ENCODE measurements around the gene SLC9A5.

The SLC9A5 gene

GRCh38 chr16:67228905-67229304 lies 19.9 kb upstream of the SLC9A5 start:
- no peak overlapping the region for H3K4me2 ChIP-seq (ENCODE audit: low read length)
- H3K79me2 ChIP-seq, result peaks cover 8% of the 10 kb centered on the region
- no peaks in the 10 kb centered on the region for H3K9me3 ChIP-seq (ENCODE audit: control insufficient read depth, low read length)
- H3K27ac ChIP-seq, result no peak overlapping the region
- H3K4me1 ChIP-seq, result peaks cover 10% of the 10 kb centered on the region
- no peaks in the 10 kb centered on the region for H3K36me3 ChIP-seq (ENCODE audit: control insufficient read depth, insufficient read depth, low read length)
- no peak for TF ChIP-seq CTCF (IDR thresholded peaks at IDR 0.05)
- no peaks in the 10 kb centered on the region for H3K27me3 ChIP-seq (ENCODE audit: control insufficient read depth, insufficient read depth, low read length)
- no peak overlapping the region for H3K9ac ChIP-seq
- H2AFZ ChIP-seq, result no peak overlapping the region
- no peak overlapping the region for H3K4me3 ChIP-seq (ENCODE audit: low read depth, low read length)

- Histone ChIP-seq H3K4me3 (ENCODE audit: low read depth, low read length) (no peak overlapping the region), H3K27ac (no peak overlapping the region), H3K9me3 (ENCODE audit: control insufficient read depth, low read length) (no peaks in the 10 kb centered on the region), H3K27me3 (ENCODE audit: control insufficient read depth, insufficient read depth, low read length) (no peaks in the 10 kb centered on the region), H3K9ac (no peak overlapping the region), H3K79me2 (peaks cover 8% of the 10 kb centered on the region), H3K4me1 (no peaks in the 10 kb centered on the region), H3K36me3 (ENCODE audit: control insufficient read depth, insufficient read depth, low read length) (no peaks in the 10 kb centered on the region), H3K4me2 (ENCODE audit: low read length) (no peak overlapping the region), H2AFZ (no peak overlapping the region)
- TF ChIP-seq CTCF (IDR thresholded peaks at IDR 0.05), result no peak
Observed at GRCh38 chr16:67229906-67230808, 18.6 kb upstream of the SLC9A5 start.

- Histone ChIP-seq H2AFZ (no peak overlapping the region), H3K27me3 (ENCODE audit: control insufficient read depth, insufficient read depth, low read length) (no peaks in the 10 kb centered on the region), H3K27ac (no peak overlapping the region), H3K9ac (no peak overlapping the region), H3K9me3 (ENCODE audit: control insufficient read depth, low read length) (no peaks in the 10 kb centered on the region), H3K36me3 (ENCODE audit: control insufficient read depth, insufficient read depth, low read length) (no peaks in the 10 kb centered on the region), H3K4me2 (ENCODE audit: low read length) (no peak overlapping the region), H3K4me3 (ENCODE audit: low read depth, low read length) (no peak overlapping the region), H3K79me2 (peaks cover 8% of the 10 kb centered on the region), H3K4me1 (no peaks in the 10 kb centered on the region)
- no peak for TF ChIP-seq CTCF (IDR thresholded peaks at IDR 0.05)
Observed at GRCh38 chr16:67230809-67231660, 17.7 kb upstream of the SLC9A5 start.

GRCh38 chr16:67233596-67233995 lies 15.2 kb upstream of the SLC9A5 start:
- TF ChIP-seq CTCF (IDR thresholded peaks at IDR 0.05), result no peak
- H3K36me3 ChIP-seq (ENCODE audit: control insufficient read depth, insufficient read depth, low read length), result no peaks in the 10 kb centered on the region
- no peak overlapping the region for H3K9ac ChIP-seq
- no peaks in the 10 kb centered on the region for H3K27me3 ChIP-seq (ENCODE audit: control insufficient read depth, insufficient read depth, low read length)
- H3K4me2 ChIP-seq (ENCODE audit: low read length), result no peak overlapping the region
- H3K27ac ChIP-seq, result no peak overlapping the region
- H3K4me3 ChIP-seq (ENCODE audit: low read depth, low read length), result no peak overlapping the region
- H3K4me1 ChIP-seq, result no peaks in the 10 kb centered on the region
- H3K79me2 ChIP-seq, result no peaks in the 10 kb centered on the region
- no peak overlapping the region for H2AFZ ChIP-seq
- H3K9me3 ChIP-seq (ENCODE audit: control insufficient read depth, low read length), result no peaks in the 10 kb centered on the region
